Measurements from ENCODE around the gene TOP1. TPM values are rescaled to one million over a fixed set of nuclear protein-coding genes. Genes with fewer than 3 reads are reported as not detected.

Gene TOP1
- total RNA-seq, 1 donor from 2014 or later = 102 TPM

DNA sequence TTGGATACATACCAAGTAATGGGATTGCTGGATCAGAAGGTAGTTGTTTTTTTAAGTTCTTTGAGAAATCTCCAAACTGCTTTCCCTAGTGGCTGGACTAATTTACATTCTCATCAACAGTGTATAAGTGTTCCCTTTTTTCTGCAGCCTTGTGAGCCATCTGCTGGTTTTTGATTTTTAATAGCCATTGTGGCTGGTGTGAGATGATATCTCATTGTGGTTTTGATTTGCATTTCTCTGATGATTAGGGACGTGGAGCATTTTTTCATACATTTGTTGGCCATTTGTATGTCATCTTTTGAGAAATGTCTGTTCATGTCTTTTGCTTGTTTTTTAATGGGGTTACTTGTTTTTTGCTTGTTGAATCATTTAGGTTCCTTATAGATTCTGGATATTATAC lies 34.8 kb downstream of the TOP1 start:
- no peak for DNase-seq (ENCODE audit: low read depth, low spot score)
- no peak overlapping the region for H3K27ac Mint-ChIP-seq (ENCODE audit: unreplicated experiment)
- no peak overlapping the region for H3K4me3 Mint-ChIP-seq
- H3K4me1 Mint-ChIP-seq = peaks cover 9% of the 10 kb centered on the region
- peaks cover 3% of the 10 kb centered on the region for H3K9me3 Mint-ChIP-seq
- no peaks in the 10 kb centered on the region for H3K27me3 Mint-ChIP-seq (ENCODE audit: low read depth)
- TF ChIP-seq, protein P1, sequence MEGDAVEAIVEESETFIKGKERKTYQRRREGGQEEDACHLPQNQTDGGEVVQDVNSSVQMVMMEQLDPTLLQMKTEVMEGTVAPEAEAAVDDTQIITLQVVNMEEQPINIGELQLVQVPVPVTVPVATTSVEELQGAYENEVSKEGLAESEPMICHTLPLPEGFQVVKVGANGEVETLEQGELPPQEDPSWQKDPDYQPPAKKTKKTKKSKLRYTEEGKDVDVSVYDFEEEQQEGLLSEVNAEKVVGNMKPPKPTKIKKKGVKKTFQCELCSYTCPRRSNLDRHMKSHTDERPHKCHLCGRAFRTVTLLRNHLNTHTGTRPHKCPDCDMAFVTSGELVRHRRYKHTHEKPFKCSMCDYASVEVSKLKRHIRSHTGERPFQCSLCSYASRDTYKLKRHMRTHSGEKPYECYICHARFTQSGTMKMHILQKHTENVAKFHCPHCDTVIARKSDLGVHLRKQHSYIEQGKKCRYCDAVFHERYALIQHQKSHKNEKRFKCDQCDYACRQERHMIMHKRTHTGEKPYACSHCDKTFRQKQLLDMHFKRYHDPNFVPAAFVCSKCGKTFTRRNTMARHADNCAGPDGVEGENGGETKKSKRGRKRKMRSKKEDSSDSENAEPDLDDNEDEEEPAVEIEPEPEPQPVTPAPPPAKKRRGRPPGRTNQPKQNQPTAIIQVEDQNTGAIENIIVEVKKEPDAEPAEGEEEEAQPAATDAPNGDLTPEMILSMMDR (conservative IDR thresholded peaks at IDR 0.05) = no peak
- H3K36me3 Mint-ChIP-seq (ENCODE audit: low read depth) = peaks cover 43% of the 10 kb centered on the region

- H3K27ac Mint-ChIP-seq (ENCODE audit: unreplicated experiment) = no peak overlapping the region
These were observed 35.8 kb downstream of the TOP1 start for GRCh38 chr20:41064377-41064776.

GRCh38 chr20:41065716-41066115 lies 37.1 kb downstream of the TOP1 start:
- H3K27me3 Mint-ChIP-seq (ENCODE audit: low read depth) = no peaks in the 10 kb centered on the region
- TF ChIP-seq, protein P1 (conservative IDR thresholded peaks at IDR 0.05) = no peak
- H3K36me3 Mint-ChIP-seq (ENCODE audit: low read depth) = peaks cover 41% of the 10 kb centered on the region
- peaks cover 3% of the 10 kb centered on the region for H3K9me3 Mint-ChIP-seq
- no peak overlapping the region for H3K27ac Mint-ChIP-seq (ENCODE audit: unreplicated experiment)
- no peak overlapping the region for H3K4me3 Mint-ChIP-seq
- DNase-seq (ENCODE audit: low read depth, low spot score) = no peak
- H3K4me1 Mint-ChIP-seq = peaks cover 13% of the 10 kb centered on the region

More at GRCh38 chr20:41064377-41064776, 35.8 kb downstream of the TOP1 start:
- peaks cover 6% of the 10 kb centered on the region for H3K4me1 Mint-ChIP-seq
- no peak for DNase-seq (ENCODE audit: low read depth, low spot score)
- no peak overlapping the region for H3K4me3 Mint-ChIP-seq
- peaks cover 43% of the 10 kb centered on the region for H3K36me3 Mint-ChIP-seq (ENCODE audit: low read depth)
- H3K27me3 Mint-ChIP-seq (ENCODE audit: low read depth) = no peaks in the 10 kb centered on the region
- peaks cover 3% of the 10 kb centered on the region for H3K9me3 Mint-ChIP-seq
- TF ChIP-seq, protein P1 (conservative IDR thresholded peaks at IDR 0.05) = no peak

DNA sequence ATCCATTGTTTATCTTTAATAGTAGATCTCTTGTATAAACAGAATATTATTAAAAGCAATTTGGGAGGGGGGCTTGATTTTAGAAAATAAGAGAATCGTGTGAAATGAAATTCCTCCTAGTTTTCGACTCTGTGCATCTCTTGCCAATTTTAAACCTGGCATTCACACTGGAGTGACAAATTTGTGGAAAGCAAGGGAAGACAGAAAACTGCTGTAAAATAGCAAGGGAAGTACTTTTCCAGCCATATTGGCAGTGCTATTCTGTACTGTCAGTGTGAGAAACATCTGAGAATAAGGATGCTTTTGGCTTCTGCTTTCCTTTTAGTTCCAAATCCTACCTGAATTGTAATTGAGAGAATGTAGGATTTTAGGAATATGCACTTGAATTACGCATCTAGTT lies 40.2 kb downstream of the TOP1 start:
- Mint-ChIP-seq H3K9me3 (no peaks in the 10 kb centered on the region), H3K4me1 (peaks cover 33% of the 10 kb centered on the region)

DNA sequence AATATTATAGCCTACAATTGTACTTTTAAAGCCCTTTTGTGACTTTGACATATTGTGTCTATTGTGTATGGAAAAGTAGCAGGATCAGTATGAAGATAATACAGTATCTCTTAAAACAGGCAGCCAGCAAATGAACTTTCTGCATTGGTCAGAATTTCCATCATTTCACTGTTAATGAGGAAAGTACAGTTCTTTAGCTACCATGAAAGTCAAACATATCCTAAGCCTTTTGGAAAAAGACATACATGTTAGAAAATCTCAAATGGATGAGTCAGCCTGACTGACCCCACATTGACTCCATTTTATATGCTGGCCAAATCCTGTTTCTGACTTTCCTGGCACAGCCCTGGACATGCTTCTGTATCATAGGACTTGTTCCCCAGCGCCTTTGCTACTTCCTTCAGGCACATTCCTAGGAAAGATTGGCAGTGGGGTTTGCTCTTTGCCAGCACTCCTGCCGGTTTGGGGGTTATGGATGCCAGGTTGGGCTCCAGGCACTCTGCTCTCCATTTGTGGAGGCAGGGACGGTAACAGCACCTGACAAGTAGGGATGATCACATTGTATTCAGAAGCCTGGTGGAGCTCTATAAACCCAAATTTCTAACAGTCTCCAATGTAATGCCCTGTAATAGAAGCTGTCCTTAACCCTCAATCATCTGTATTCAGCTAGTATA lies 43.7 kb downstream of the TOP1 start:
- Mint-ChIP-seq H3K4me1 (peaks cover 40% of the 10 kb centered on the region), H3K4me3 (no peak overlapping the region), H3K9me3 (no peaks in the 10 kb centered on the region), H3K36me3 (ENCODE audit: low read depth) (peaks cover 14% of the 10 kb centered on the region), H3K27me3 (ENCODE audit: low read depth) (no peaks in the 10 kb centered on the region), H3K27ac (ENCODE audit: unreplicated experiment) (no peak overlapping the region)
- DNase-seq (ENCODE audit: low read depth, low spot score) = no peak
- TF ChIP-seq, protein P1 (conservative IDR thresholded peaks at IDR 0.05) = no peak

More for the DNA sequence above, 40.2 kb downstream of the TOP1 start:
- TF ChIP-seq, protein P1 (conservative IDR thresholded peaks at IDR 0.05) = no peak
- Mint-ChIP-seq H3K27ac (ENCODE audit: unreplicated experiment) (no peak overlapping the region), H3K4me3 (no peak overlapping the region), H3K36me3 (ENCODE audit: low read depth) (peaks cover 17% of the 10 kb centered on the region), H3K27me3 (ENCODE audit: low read depth) (no peaks in the 10 kb centered on the region)
- DNase-seq (ENCODE audit: low read depth, low spot score) = no peak

Data from neural crest cell (in vitro differentiated cells).